Mammary epithelial cell (primary cell): ENCODE data around the gene ALKBH8.

ENCODE experiments used
- CTCF ChIP-seq, 2 donors: IDR thresholded peaks in 1 of 2; conservative IDR thresholded peaks in 1 of 2; 2 replicates each; pipeline ENCODE4 v1.5.1; 2011 to 2012; ENCODE audit warnings: inconsistent platforms in 2 of 2, low read length in 2 of 2, mild to moderate bottlenecking in 2 of 2, control low read depth in 1 of 2, low read depth in 1 of 2; ENCODE audit not compliant: insufficient read depth in 1 of 2; ENCODE audit errors: extremely low read depth in 1 of 2
- EZH2 ChIP-seq: IDR thresholded peaks from 2 replicates; pipeline ENCODE4 v1.6.1; 2012; ENCODE audit warnings: low read length, inconsistent platforms, borderline replicate concordance

DNA sequence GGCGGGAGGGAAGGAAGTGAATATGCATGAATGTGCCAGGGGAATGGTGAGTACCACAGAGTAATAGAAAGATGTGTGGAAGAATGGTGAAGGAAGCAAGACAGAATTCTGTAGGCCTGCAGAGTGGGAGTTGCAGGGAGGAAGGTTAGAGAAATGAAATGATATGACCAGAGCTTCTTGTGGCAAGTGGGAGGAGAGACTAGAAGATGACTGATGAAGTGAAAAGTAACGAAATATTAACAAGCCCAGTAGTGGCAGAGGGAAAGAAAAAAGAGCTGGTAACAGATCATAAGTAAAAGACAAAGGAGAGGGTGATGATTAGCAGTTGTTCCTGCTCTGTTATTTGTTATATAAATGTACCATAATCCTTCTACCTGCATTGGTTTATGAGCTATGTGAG lies 1.0 kb upstream of the ALKBH8 start:
- TF ChIP-seq CTCF (conservative IDR thresholded peaks at IDR 0.05 in 1 of 2, IDR thresholded peaks at IDR 0.05 in 1 of 2; ENCODE audit: extremely low read depth in 1 of 2, insufficient read depth in 1 of 2, low read depth in 1 of 2, low read length in 2 of 2) (no peak), EZH2 (no peak)
